ENCODE measurements around the gene OR1E2.
"Not testable (repeated sequence)": the region's sequence is repeated elsewhere in the genome, so short reads cannot be mapped to it uniquely, and the experiment has no call there.

Gene OR1E2

DNA sequence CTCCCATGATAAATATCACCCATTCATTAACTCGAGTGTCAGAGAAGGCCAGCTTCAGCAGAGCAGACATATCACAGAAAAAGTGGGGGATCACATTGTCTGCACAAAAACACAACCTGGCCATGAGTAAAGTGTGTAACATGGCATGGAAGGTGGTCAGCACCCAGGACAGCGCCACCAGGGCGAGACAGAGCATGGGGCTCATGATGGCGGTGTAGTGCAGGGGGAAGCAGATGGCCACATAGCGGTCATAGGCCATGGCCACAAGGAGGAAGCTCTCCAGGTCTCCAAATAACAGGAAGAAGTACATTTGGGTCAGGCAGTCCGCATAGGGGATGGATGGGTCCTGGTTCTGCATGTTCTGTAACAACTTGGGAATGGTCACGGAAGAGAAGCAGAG lies 35.8 kb downstream of the OR1E2 start:
- not testable (repeated sequence) for DNase-seq (ENCODE audit: low read depth, low spot score)

DNA sequence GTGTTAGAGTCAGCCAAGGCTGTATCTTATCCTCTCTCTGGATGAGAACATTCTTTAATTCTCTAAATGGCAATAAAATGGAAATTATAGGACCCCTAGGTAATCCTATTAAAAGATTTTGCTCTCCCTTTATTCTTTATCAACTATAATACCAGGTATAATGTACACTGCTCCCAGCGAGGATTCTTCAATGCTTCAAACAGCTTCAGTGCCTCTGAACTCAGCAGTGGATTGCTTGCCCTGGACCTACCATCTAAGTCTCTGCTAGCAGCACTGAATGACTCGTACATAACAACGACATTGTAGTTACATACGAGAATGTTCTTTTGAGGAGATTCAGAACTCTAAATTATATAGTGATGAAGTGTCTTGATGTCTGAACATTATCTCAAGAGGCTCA lies 43.9 kb downstream of the OR1E2 start:
- DNase-seq (ENCODE audit: low read depth, low spot score): no peak

DNA sequence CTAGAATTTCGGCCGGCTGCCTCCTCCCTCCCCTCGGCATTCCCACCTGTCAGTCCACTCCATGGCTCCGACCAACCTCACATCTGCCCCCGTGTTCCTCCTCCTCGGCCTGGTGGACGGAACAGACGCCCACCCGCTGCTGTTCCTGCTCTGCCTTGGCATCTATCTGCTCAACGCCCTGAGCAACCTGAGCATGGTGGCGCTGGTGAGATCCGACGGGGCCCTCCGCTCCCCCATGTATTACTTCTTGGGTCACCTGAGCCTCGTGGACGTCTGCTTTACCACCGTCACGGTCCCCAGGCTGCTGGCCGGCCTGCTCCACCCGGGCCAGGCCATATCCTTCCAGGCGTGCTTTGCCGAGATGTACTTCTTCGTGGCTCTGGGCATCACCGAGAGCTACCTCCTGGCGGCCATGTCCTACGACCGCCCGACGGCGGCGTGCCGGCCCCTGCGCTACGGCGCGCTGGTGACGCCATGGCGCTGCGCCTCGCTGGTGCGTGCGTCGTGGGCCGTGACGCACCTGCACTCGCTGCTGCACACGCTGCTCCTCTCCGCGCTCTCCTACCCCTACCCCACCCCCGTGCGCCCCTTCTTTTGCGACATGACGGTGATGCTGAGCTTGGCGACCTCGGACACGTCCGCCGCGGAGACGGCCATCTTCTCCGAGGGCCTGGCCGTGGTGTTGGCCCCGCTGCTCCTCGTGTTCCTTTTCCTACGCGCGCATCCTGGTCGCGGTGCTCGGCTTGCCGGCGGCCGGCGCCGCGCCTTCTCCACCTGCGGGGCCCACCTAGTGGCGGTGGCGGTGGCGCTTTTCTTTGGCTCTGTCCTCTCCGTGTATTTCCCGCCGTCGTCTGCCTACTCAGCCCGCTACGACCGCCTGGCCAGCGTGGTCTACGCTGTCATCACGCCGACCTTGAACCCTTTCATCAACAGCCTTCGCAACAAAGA lies 47.5 kb downstream of the OR1E2 start, which contains the start of gene OR3A2:
Gene OR3A2, minus strand, starts transcription at position 440 of the 948 bp plus-strand sequence.
- no peak for DNase-seq (ENCODE audit: low read depth, low spot score)
